HepG2 (cell line): ENCODE measurements around the gene ZNF223. TPM values are rescaled to one million over a fixed set of nuclear protein-coding genes. Genes with fewer than 3 reads are reported as not detected.

ENCODE experiments used
- AKAP8 ChIP-seq: sonication (generic); formaldehyde crosslinking; IDR thresholded peaks from 2 replicates; pipeline ENCODE4 v1.5.1; 2020; ENCODE audit warnings: mild to moderate bottlenecking, missing genetic modification reagents
- ARID4A ChIP-seq: sonication (generic); formaldehyde crosslinking; IDR thresholded peaks from 2 replicates; pipeline ENCODE4 v1.5.0; 2020; ENCODE audit warnings: mild to moderate bottlenecking, missing genetic modification reagents, borderline replicate concordance
- GATAD1 ChIP-seq: IDR thresholded peaks from 2 replicates; pipeline ENCODE4 v1.6.1; 2016; ENCODE audit warnings: missing genetic modification reagents, missing compliant biosample characterization
- HMGXB4 ChIP-seq, 2 experiments: sonication (generic) in 1 of 2; formaldehyde crosslinking in 1 of 2; IDR thresholded peaks; 2 replicates each; pipeline versions ENCODE4 v1.4.0 to v1.6.1; 2018 to 2020; ENCODE audit warnings: missing genetic modification reagents in 2 of 2, borderline replicate concordance in 1 of 2, low read depth in 1 of 2, mild to moderate bottlenecking in 1 of 2, missing biosample characterization in 1 of 2
- HNRNPUL1 ChIP-seq: fragments of 200-400 bp; formaldehyde crosslinking; IDR thresholded peaks from 2 replicates; pipeline ENCODE4 v1.6.1; 2017; ENCODE audit warnings: low read depth, mild to moderate bottlenecking, low read length, moderate library complexity
- NAIF1 ChIP-seq: sonication (generic); formaldehyde crosslinking; IDR thresholded peaks from 2 replicates; pipeline ENCODE4 v1.5.0; 2020; ENCODE audit warnings: mild to moderate bottlenecking, missing genetic modification reagents, borderline replicate concordance
- THRA ChIP-seq: sonication (generic); formaldehyde crosslinking; IDR thresholded peaks from 2 replicates; pipeline ENCODE4 v1.4.0; 2020; ENCODE audit warnings: missing genetic modification reagents, borderline replicate concordance
- YEATS4 ChIP-seq: sonication (generic); formaldehyde crosslinking; IDR thresholded peaks from 2 replicates; pipeline ENCODE4 v1.4.0; 2020; ENCODE audit warnings: missing genetic modification reagents, borderline replicate concordance
- ZFYVE20 ChIP-seq: sonication (generic); formaldehyde crosslinking; IDR thresholded peaks from 2 replicates; pipeline ENCODE4 v1.8.0; 2023; ENCODE audit warnings: low read depth, mild to moderate bottlenecking, moderate library complexity, missing genetic modification reagents, borderline replicate concordance
- ZNF414 ChIP-seq: sonication (generic); formaldehyde crosslinking; IDR thresholded peaks from 2 replicates; pipeline ENCODE4 v1.5.0; 2020; ENCODE audit warnings: missing genetic modification reagents
- ZNF441 ChIP-seq: sonication (generic); formaldehyde crosslinking; IDR thresholded peaks from 2 replicates; pipeline ENCODE4 v1.7.0; 2021; ENCODE audit warnings: missing genetic modification reagents, borderline replicate concordance
- ZNF776 ChIP-seq: sonication (generic); formaldehyde crosslinking; IDR thresholded peaks from 2 replicates; pipeline ENCODE4 v1.4.0; 2020; ENCODE audit warnings: mild to moderate bottlenecking, missing genetic modification reagents
- ZUFSP ChIP-seq: sonication (generic); formaldehyde crosslinking; IDR thresholded peaks from 2 replicates; pipeline ENCODE4 v1.9.0; 2021; ENCODE audit warnings: missing genetic modification reagents, mild to moderate bottlenecking, borderline replicate concordance
- polyA plus RNA-seq, 8 experiments: library from polyadenylated mRNA; depleted of rRNA in 3 of 8; stranded (reverse) in 7 of 8; unstranded in 1 of 8; fragments of >200 nt; fragmentation: Illumina TruSeq in 4 of 8; extraction: Trizol in 4 of 8; gene quantifications; 2 replicates each; pipeline versions ENCODE4 v1.2.1 to v1.2.3, GENCODE V29; 2011 to 2016; ENCODE audit warnings: low read depth in 4 of 8, missing spikeins in 1 of 8, mixed read lengths in 1 of 8; ENCODE audit not compliant: insufficient read depth in 1 of 8
- total RNA-seq, 5 experiments: library from RNA; depleted of rRNA; stranded (reverse); fragments of >200 nt; fragmentation: Illumina TruSeq; extraction: Trizol; gene quantifications; 2 replicates each; pipeline ENCODE4 v1.2.3, GENCODE V29; 2016; ENCODE audit warnings: low read depth in 1 of 5
- TF ChIP-seq, protein P1 (sequence below): sonication (generic); formaldehyde crosslinking; IDR thresholded peaks from 2 replicates; pipeline ENCODE4 v1.4.0; 2020; ENCODE audit warnings: missing genetic modification reagents

ZNF223 gene
- total and polyA plus RNA-seq, 2 of the 13 experiments (the other 11 are each of a cell fraction or from before 2014, with no cell fraction given): 2.0 to 4.8 TPM

DNA sequence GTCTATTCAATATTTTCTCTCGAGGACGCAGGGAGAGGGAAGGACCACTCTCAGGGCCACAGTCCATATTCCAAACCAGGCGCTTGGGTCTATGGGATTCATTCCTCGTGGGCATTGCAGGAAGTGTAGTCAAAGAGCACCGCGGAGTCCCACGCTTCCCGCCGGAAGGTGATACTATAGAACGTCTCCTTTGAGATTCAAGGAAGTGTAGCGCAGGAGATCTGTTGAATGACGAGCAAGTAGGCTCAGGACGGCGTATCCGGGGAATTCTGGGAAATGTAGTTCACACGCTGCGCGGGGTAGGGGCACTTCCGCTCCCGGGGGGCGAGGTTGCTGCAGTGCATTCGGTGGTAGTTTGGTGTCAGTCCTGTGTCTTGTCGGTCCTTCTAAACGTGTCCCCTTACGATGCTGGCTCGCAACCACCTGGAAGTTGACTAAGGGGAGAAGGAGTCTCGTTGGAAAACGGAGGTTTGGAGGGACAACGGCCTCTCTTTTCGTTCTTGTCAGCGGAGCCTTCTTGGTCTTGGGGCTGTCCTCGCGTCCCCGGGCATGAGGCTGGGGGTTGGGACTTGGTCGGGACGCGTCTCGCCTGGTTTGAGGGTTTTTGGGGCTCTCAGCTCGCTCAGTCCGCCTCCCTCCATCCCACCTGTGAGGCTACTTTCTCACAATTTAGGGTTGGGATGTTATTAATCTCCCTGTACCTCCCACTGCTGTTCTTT, 20.1 kb downstream of the ZNF223 start, which contains the start of gene ZNF284 (continued):
- TF ChIP-seq ARID4A (CRISPR knock-in tag) (peak; percentile 85; the same call in 1 of the 2 replicates), ZNF441 (CRISPR knock-in tag) (no peak), THRA (CRISPR knock-in tag) (peak; percentile 66; the same call in 1 of the 2 replicates), NAIF1 (CRISPR knock-in tag) (no peak), YEATS4 (CRISPR knock-in tag) (no peak), ZUFSP (CRISPR knock-in tag) (no peak), ZNF776 (CRISPR knock-in tag) (0 out of 2 replicates have a peak, but pooled peaks have one; percentile 32), AKAP8 (CRISPR knock-in tag) (no peak), ZFYVE20 (no peak), ZNF414 (no peak), HMGXB4 (CRISPR knock-in tag; IDR thresholded peaks at IDR 0.05; ENCODE audit: borderline replicate concordance in 1 of 2, low read depth in 1 of 2) (peak; percentile 33 to 73; a peak in 1 of 4 replicates), HNRNPUL1 (no peak), GATAD1 (CRISPR knock-in tag) (peak; percentile 83)
- TF ChIP-seq, protein P1, sequence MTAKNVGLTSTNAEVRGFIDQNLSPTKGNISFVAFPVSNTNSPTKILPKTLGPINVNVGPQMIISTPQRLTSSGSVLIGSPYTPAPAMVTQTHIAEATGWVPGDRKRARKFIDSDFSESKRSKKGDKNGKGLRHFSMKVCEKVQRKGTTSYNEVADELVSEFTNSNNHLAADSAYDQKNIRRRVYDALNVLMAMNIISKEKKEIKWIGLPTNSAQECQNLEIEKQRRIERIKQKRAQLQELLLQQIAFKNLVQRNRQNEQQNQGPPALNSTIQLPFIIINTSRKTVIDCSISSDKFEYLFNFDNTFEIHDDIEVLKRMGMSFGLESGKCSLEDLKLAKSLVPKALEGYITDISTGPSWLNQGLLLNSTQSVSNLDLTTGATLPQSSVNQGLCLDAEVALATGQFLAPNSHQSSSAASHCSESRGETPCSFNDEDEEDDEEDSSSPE (CRISPR knock-in tag): peak; percentile 59; the same call in 1 of the 2 replicates
